GM12865 (cell line): Measurements from ENCODE around the gene SSC5D.
A peak's percentile ranks its signal among the peaks of the same experiment; 100 is the strongest.

ENCODE experiments used
- DNase-seq: peaks from one replicate; pipeline ENCODE4 v3.0.0; 2010; ENCODE audit warnings: low read depth
- H3K4me3 ChIP-seq: 2 replicates; pipeline ENCODE4 v1.5.1; 2011; ENCODE audit warnings: mild to moderate bottlenecking, low read depth, low read length, control low read depth
- TF ChIP-seq, protein P1 (sequence below): IDR thresholded peaks from 2 replicates; pipeline ENCODE4 v1.5.1; 2011; ENCODE audit warnings: low read length, control low read depth, low read depth, inconsistent platforms; ENCODE audit not compliant: insufficient read depth; ENCODE audit errors: missing control alignments

SSC5D gene

DNA sequence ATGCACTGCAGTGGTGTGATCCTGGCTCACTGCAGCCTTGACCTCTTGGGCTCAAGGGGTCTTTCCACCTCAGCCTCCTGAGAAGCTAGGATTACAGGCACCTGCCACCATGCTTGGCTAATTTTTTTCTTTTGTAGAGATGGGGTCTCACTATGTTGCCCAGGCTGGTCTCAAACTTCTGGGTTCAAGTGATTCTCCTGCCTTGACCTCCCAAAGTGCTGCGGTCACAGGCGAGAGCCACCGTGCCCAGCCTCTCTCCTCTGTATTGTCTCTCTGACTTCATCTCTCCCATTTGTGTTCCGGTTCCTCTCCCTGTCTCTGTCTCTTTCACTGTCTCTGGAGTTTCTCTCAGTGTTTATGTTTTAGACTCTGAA lies 22.0 kb upstream of the SSC5D start:
- TF ChIP-seq, protein P1, sequence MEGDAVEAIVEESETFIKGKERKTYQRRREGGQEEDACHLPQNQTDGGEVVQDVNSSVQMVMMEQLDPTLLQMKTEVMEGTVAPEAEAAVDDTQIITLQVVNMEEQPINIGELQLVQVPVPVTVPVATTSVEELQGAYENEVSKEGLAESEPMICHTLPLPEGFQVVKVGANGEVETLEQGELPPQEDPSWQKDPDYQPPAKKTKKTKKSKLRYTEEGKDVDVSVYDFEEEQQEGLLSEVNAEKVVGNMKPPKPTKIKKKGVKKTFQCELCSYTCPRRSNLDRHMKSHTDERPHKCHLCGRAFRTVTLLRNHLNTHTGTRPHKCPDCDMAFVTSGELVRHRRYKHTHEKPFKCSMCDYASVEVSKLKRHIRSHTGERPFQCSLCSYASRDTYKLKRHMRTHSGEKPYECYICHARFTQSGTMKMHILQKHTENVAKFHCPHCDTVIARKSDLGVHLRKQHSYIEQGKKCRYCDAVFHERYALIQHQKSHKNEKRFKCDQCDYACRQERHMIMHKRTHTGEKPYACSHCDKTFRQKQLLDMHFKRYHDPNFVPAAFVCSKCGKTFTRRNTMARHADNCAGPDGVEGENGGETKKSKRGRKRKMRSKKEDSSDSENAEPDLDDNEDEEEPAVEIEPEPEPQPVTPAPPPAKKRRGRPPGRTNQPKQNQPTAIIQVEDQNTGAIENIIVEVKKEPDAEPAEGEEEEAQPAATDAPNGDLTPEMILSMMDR, result no peak
- no peak for DNase-seq

DNA sequence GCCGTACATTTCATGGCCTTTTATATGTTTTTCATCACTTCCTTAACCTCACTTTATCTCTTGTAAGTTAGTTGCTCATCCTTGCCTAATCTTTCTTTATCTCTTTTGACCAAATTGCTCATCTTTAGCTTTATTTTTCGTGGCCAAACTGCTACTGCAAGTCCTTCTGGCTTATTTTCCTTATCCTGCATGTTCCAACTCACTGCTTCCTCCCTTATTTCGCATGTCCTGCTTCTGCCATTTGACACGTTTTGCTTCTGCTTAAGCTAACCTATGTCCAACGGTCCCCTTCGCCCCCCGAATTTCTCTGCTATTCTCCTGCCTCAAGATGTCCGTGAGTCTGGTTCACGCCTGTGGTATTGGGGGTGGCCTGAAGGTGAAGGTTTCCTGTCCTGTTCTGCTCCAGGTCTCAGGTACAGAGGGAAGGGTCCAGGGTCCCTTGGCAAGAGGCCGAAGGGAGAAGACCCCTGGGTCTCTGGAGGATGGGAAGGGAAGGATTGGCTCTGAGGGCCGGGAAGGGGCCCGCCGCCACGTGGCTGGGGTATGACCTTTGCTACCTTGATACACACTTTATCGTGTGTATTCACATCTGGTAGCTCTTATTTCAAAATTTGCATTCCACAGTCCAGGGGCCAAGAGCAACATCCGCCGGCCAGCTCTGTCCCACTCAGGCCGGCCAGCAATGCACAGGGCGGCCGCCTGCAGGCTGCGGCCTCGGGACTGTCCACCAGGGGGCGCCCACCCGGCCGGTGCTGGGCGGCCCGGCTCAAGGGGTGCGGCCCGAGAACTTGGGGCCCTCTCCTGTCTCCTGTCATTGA lies 20.8 kb upstream of the SSC5D start:
- peak; percentile 70 for DNase-seq
- TF ChIP-seq, protein P1, result peak; percentile 92
- no peak overlapping the region for H3K4me3 ChIP-seq

More for the DNA sequence above, 22.0 kb upstream of the SSC5D start:
- no peak overlapping the region for H3K4me3 ChIP-seq

DNA sequence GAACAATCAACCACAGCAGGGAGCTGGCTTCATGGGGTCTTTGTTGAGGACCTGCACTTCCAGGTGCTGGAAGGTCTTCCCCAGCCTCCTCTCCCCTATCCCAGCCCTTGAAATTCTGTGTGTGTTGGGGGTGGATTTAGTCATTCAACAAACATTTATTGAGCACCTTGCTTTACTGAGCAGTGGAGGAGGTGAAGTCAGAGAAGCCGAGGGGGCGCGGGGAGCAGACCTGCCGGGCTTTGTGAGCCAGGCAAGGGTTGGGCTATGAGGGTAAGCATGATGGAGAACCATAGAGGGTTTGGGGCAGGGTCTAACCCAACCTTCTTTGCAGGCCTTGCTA lies 20.2 kb upstream of the SSC5D start:
- H3K4me3 ChIP-seq, result no peak overlapping the region
- TF ChIP-seq, protein P1, result no peak
- no peak for DNase-seq

DNA sequence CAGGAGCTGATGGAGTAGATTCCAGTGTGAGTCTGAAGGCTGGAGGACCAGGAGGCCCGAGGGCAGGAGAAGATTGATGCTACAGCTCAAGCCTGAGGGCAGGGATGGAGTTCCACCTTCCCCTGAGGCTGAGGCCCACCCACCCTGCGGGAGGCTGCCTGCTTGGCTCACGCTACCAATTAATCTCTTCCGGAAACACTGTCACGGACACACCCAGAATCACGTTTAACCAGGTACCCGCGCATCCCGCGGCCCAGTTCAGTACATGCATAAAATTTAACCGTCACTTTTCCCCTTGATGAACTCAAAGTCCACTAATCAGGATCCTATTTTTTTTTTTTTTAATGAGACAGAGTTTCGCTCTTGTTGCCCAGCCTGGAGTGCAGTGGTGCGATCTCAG lies 17.0 kb upstream of the SSC5D start:
- no peak for DNase-seq
- TF ChIP-seq, protein P1, result no peak
- H3K4me3 ChIP-seq, result no peak overlapping the region

DNA sequence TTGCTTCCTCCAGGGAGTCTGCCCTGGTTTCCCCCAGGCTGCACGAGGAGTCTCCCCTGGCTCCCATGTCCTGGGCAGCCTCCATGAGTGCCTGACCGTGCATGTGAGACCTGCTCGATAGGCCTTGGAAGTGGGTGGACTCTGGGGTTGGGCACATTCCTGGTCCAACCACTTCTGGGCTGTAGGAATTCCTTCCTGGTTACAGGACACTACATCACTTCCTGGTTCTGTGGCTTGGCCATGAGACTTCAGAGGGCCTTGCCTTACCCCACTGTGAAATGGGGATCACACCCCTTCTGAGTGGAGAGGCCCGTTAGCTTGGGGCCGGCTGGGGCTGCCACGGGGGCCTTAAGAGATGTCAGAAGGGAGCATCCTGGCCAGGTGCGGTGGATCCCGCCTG lies 15.8 kb upstream of the SSC5D start:
- no peak overlapping the region for H3K4me3 ChIP-seq
- TF ChIP-seq, protein P1, result no peak
- DNase-seq, result no peak

DNA sequence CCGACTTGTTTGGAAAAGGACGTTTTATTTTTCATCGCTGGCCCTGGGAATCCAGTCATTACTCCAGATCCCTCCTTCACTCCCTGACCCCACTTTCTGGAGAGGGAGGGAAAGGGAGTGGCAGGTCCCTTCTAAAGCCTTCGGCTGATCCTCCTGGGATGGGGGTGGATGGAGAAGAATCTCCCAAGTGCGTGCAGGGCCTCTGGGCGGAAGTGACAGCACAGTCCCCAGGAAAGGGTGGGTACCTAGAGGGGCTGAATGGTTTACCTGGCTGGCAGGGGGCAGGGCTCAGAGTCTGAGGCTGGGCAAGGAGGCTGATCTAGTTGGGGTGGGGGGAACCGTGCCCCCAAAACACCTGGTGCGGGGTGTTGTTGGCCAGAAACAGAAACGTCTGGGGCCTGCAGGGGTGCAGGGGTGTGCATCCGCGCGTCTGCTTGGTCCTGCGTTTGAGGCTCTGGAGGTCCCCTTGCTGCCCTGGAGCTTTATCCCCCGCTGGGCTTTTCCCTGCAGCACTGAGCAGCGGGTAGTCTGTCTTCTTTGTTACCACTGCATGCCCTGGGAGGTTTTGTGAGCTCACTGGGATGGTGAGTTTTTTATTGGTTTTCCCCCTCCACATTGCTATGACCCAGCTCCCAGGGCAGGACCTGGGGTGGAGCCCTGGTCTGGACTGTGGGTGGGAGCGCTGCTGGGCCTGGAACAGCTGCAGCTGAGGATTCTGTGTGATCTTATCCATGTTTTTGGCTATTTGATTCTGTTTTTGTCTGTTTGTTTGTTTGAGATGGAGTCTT lies 14.8 kb upstream of the SSC5D start:
- no peak overlapping the region for H3K4me3 ChIP-seq
- DNase-seq, result no peak
- TF ChIP-seq, protein P1, result no peak
